Measurements from ENCODE around the gene ZNF677. TPM values are rescaled to one million over a fixed set of nuclear protein-coding genes. Genes with fewer than 3 reads are reported as not detected.
"Not testable (repeated sequence)": the region's sequence is repeated elsewhere in the genome, so short reads cannot be mapped to it uniquely, and the experiment has no call there.

ZNF677 gene
- total and polyA plus RNA-seq, 10 of the 15 experiments (the other 5 are each of a cell fraction or from before 2014, with no cell fraction given), result 0.07 to 0.68 (median 0.16) TPM; not detected in 6

- no peak overlapping the region for H3K4me2 ChIP-seq (ENCODE audit: control insufficient read depth, insufficient read depth)
- no peak for DNase-seq (ENCODE audit: low read depth, low spot score)
- ChIA-PET RAD21 (ENCODE audit: unreplicated experiment) (no interaction called here), SMC1A (ENCODE audit: uncharacterized antibody, unreplicated experiment) (no interaction called here), CTCF (no interaction called here), POLR2A (no interaction called here)
- no peak for FAIRE-seq
- no peak overlapping the region for H3K4me3 ChIP-seq
- no peak for ATAC-seq
- intact Hi-C loops (cut with micrococcal nuclease; ENCODE audit: unreplicated experiment) (no loop called here), in situ Hi-C loops (cut with MboI) (loop anchor here (10.0 kb wide), 2 partner anchors 835 to 1045 kb away; no protein-coding TSS in a partner anchor)
- WGBS (ENCODE audit: insufficient coverage, insufficient replicate concordance, low lambda C conversion rate, missing lambda C conversion rate), result 67% methylated on average over 3 of the region's 3 CpGs
- no peaks in the 10 kb centered on the region for H3K27me3 ChIP-seq (replicated peaks in 1 of 2; ENCODE audit: control insufficient read depth in 2 of 2, insufficient read depth in 2 of 2, low read length in 1 of 2)
- H4K20me1 ChIP-seq (ENCODE audit: control insufficient read depth, insufficient read depth), result no peaks in the 10 kb centered on the region
- no peak overlapping the region for H2AFZ ChIP-seq (ENCODE audit: control insufficient read depth, low read depth, low read length)
- no peak overlapping the region for H3K9ac ChIP-seq (ENCODE audit: control insufficient read depth, insufficient read depth, low read length)
- no peak overlapping the region for H3K27ac ChIP-seq (ENCODE audit: control insufficient read depth, insufficient read depth)
- no peaks in the 10 kb centered on the region for H3K4me1 ChIP-seq (ENCODE audit: control insufficient read depth, insufficient read depth, low read length)
- BruUV-seq (replicated peaks), result no TSS peak
- no peaks in the 10 kb centered on the region for H3K36me3 ChIP-seq (ENCODE audit: control insufficient read depth in 2 of 2, insufficient read depth in 2 of 2, low read length in 1 of 2)
- peaks cover 7% of the 10 kb centered on the region; the same call in 2 of the 3 replicates for H3K9me3 ChIP-seq (replicated peaks; ENCODE audit: control insufficient read depth, insufficient read depth, low read length)
- no peaks in the 10 kb centered on the region for H3K79me2 ChIP-seq (ENCODE audit: control insufficient read depth, insufficient read depth, low read length)
- TF ChIP-seq BRCA1 (IDR thresholded peaks at IDR 0.05; ENCODE audit: low read depth, low read length), result no peak
- TF ChIP-seq FOXM1 (IDR thresholded peaks at IDR 0.05; ENCODE audit: low read depth, low read length), result no peak
- no peak for TF ChIP-seq MEF2B (IDR thresholded peaks at IDR 0.05; ENCODE audit: partially characterized antibody, poor library complexity, severe bottlenecking)
- TF ChIP-seq RCOR1 (conservative IDR thresholded peaks at IDR 0.05; ENCODE audit: low read depth, low read length), result no peak
- no peak for TF ChIP-seq ZNF384 (IDR thresholded peaks at IDR 0.05; ENCODE audit: borderline replicate concordance, low read depth, low read length)
- no peak for TF ChIP-seq SREBF1 (IDR thresholded peaks at IDR 0.05; ENCODE audit: low read length)
- TF ChIP-seq EZH2 (IDR thresholded peaks at IDR 0.05; ENCODE audit: borderline replicate concordance, control insufficient read depth, low read depth, low read length), result no peak
- no peak for TF ChIP-seq CREB1 (IDR thresholded peaks at IDR 0.05; ENCODE audit: low read depth)
- no peak for TF ChIP-seq HCFC1 (IDR thresholded peaks at IDR 0.05; ENCODE audit: low read length)
These were observed 64.4 kb downstream of the ZNF677 start for GRCh38 chr19:53190253-53190652.

- H3K4me3 ChIP-seq; H3K79me2 ChIP-seq (ENCODE audit: control insufficient read depth, insufficient read depth, low read length); H4K20me1 ChIP-seq (ENCODE audit: control insufficient read depth, insufficient read depth); DNase-seq (ENCODE audit: low read depth, low spot score); H3K4me2 ChIP-seq (ENCODE audit: control insufficient read depth, insufficient read depth); FAIRE-seq; intact Hi-C loops (cut with micrococcal nuclease; ENCODE audit: unreplicated experiment); H3K27ac ChIP-seq (ENCODE audit: control insufficient read depth, insufficient read depth); CTCF ChIA-PET; RAD21 ChIA-PET (ENCODE audit: unreplicated experiment); ATAC-seq; H3K27me3 ChIP-seq (replicated peaks in 1 of 2; ENCODE audit: control insufficient read depth in 2 of 2, insufficient read depth in 2 of 2, low read length in 1 of 2); H3K4me1 ChIP-seq (ENCODE audit: control insufficient read depth, insufficient read depth, low read length); POLR2A ChIA-PET; BruUV-seq (replicated peaks); H3K9me3 ChIP-seq (replicated peaks; ENCODE audit: control insufficient read depth, insufficient read depth, low read length); H3K9ac ChIP-seq (ENCODE audit: control insufficient read depth, insufficient read depth, low read length); SMC1A ChIA-PET (ENCODE audit: uncharacterized antibody, unreplicated experiment); H2AFZ ChIP-seq (ENCODE audit: control insufficient read depth, low read depth, low read length); H3K36me3 ChIP-seq (ENCODE audit: control insufficient read depth in 2 of 2, insufficient read depth in 2 of 2, low read length in 1 of 2): not testable (repeated sequence)
- in situ Hi-C loops (cut with MboI), result loop anchor here (10.0 kb wide), 2 partner anchors 835 to 1045 kb away; no protein-coding TSS in a partner anchor
- WGBS (ENCODE audit: insufficient coverage, insufficient replicate concordance, low lambda C conversion rate, missing lambda C conversion rate), result 69% methylated on average over 5 of the region's 16 CpGs
These were observed 64.9 kb downstream of the ZNF677 start for GRCh38 chr19:53189691-53190198.

Other genes starting within 250 kb of the ZNF677 start
Only the 7 nearest of the 13 such genes appear.
- 0.06 TPM in 1 of 2 replicates, not detected in the other for gene ZNF415, start 122.0 kb downstream of the ZNF677 start, total RNA-seq (2014; rRNA removed)
- gene ZNF415, start 122.0 kb downstream of the ZNF677 start, total RNA-seq (2014; rRNA removed; fragmentation: Illumina TruSeq; extraction: Trizol), result 0.13 TPM in 1 of 2 replicates, not detected in the other
- gene ZNF415, start 122.0 kb downstream of the ZNF677 start, total RNA-seq (2021), result not detected in 2 replicates
- gene ZNF415, start 122.0 kb downstream of the ZNF677 start, polyA plus RNA-seq (2011; rRNA removed), result 0.03 TPM in 1 of 2 replicates, not detected in the other
- gene ZNF415, start 122.0 kb downstream of the ZNF677 start, polyA plus RNA-seq (2014; fragmentation: Illumina TruSeq; extraction: Trizol), result 0.04 TPM in 1 of 2 replicates, not detected in the other
- not detected for gene ZNF415, start 122.0 kb downstream of the ZNF677 start, polyA plus RNA-seq (2014; fragmentation: Nextera tagmentation; extraction: Ambion mirVana)
- gene ZNF415, start 122.0 kb downstream of the ZNF677 start, polyA plus RNA-seq (2014; rRNA removed), result not detected in 2 replicates
- not detected for gene ZNF415, start 122.0 kb downstream of the ZNF677 start, polyA plus RNA-seq (2016; fragmentation: Nextera tagmentation; extraction: Ambion mirVana)
- 1.8 and 2.5 TPM in 2 replicates for gene ZNF347, start 95.8 kb downstream of the ZNF677 start, total RNA-seq (2014; rRNA removed)
- 3.3 and 3.5 TPM in 2 replicates for gene ZNF347, start 95.8 kb downstream of the ZNF677 start, total RNA-seq (2014; rRNA removed; fragmentation: Illumina TruSeq; extraction: Trizol)
- gene ZNF347, start 95.8 kb downstream of the ZNF677 start, total RNA-seq (2021), result 2.7 and 3.4 TPM in 2 replicates
- 0.75 and 0.84 TPM in 2 replicates for gene ZNF347, start 95.8 kb downstream of the ZNF677 start, polyA plus RNA-seq (2011; rRNA removed)
- 1.6 and 1.9 TPM in 2 replicates for gene ZNF347, start 95.8 kb downstream of the ZNF677 start, polyA plus RNA-seq (2014; fragmentation: Illumina TruSeq; extraction: Trizol)
- gene ZNF347, start 95.8 kb downstream of the ZNF677 start, polyA plus RNA-seq (2014; fragmentation: Nextera tagmentation; extraction: Ambion mirVana), result 1 to 10 TPM in 1 of 2 experiments, under 1 TPM in 1; 0.61 to 2.0 TPM
- 1.0 and 2.9 TPM in 2 replicates for gene ZNF347, start 95.8 kb downstream of the ZNF677 start, polyA plus RNA-seq (2014; rRNA removed)
- gene ZNF347, start 95.8 kb downstream of the ZNF677 start, polyA plus RNA-seq (2016; fragmentation: Nextera tagmentation; extraction: Ambion mirVana), result 1 to 10 TPM; 1.1 to 1.6 TPM
- gene ZNF665, start 61.5 kb downstream of the ZNF677 start, total RNA-seq (2014; rRNA removed), result 0.65 and 0.96 TPM in 2 replicates
- 2.5 and 3.0 TPM in 2 replicates for gene ZNF665, start 61.5 kb downstream of the ZNF677 start, total RNA-seq (2014; rRNA removed; fragmentation: Illumina TruSeq; extraction: Trizol)
- 1.3 and 1.4 TPM in 2 replicates for gene ZNF665, start 61.5 kb downstream of the ZNF677 start, total RNA-seq (2021)
- 0.06 and 0.20 TPM in 2 replicates for gene ZNF665, start 61.5 kb downstream of the ZNF677 start, polyA plus RNA-seq (2011; rRNA removed)
- 2.6 and 3.0 TPM in 2 replicates for gene ZNF665, start 61.5 kb downstream of the ZNF677 start, polyA plus RNA-seq (2014; fragmentation: Illumina TruSeq; extraction: Trizol)
- 1 to 10 TPM; 1.5 to 2.0 TPM for gene ZNF665, start 61.5 kb downstream of the ZNF677 start, polyA plus RNA-seq (2014; fragmentation: Nextera tagmentation; extraction: Ambion mirVana)
- 0.88 and 0.98 TPM in 2 replicates for gene ZNF665, start 61.5 kb downstream of the ZNF677 start, polyA plus RNA-seq (2014; rRNA removed)
- 1 to 10 TPM; 1.3 to 1.5 TPM for gene ZNF665, start 61.5 kb downstream of the ZNF677 start, polyA plus RNA-seq (2016; fragmentation: Nextera tagmentation; extraction: Ambion mirVana)
- not detected in 2 replicates for gene VN1R2, start 3.4 kb upstream of the ZNF677 start, total RNA-seq (2014; rRNA removed)
- gene VN1R2, start 3.4 kb upstream of the ZNF677 start, total RNA-seq (2014; rRNA removed; fragmentation: Illumina TruSeq; extraction: Trizol), result not detected in 2 replicates
- not detected in 2 replicates for gene VN1R2, start 3.4 kb upstream of the ZNF677 start, total RNA-seq (2021)
- gene VN1R2, start 3.4 kb upstream of the ZNF677 start, polyA plus RNA-seq (2011; rRNA removed), result not detected in 2 replicates
- not detected in 2 replicates for gene VN1R2, start 3.4 kb upstream of the ZNF677 start, polyA plus RNA-seq (2014; fragmentation: Illumina TruSeq; extraction: Trizol)
- not detected for gene VN1R2, start 3.4 kb upstream of the ZNF677 start, polyA plus RNA-seq (2014; fragmentation: Nextera tagmentation; extraction: Ambion mirVana)
- gene VN1R2, start 3.4 kb upstream of the ZNF677 start, polyA plus RNA-seq (2014; rRNA removed), result not detected in 2 replicates
- gene VN1R2, start 3.4 kb upstream of the ZNF677 start, polyA plus RNA-seq (2016; fragmentation: Nextera tagmentation; extraction: Ambion mirVana), result not detected
- not detected in 2 replicates for gene VN1R4, start 12.8 kb upstream of the ZNF677 start, total RNA-seq (2014; rRNA removed)
- gene VN1R4, start 12.8 kb upstream of the ZNF677 start, total RNA-seq (2014; rRNA removed; fragmentation: Illumina TruSeq; extraction: Trizol), result not detected in 2 replicates
- gene VN1R4, start 12.8 kb upstream of the ZNF677 start, total RNA-seq (2021), result not detected in 2 replicates
- not detected in 2 replicates for gene VN1R4, start 12.8 kb upstream of the ZNF677 start, polyA plus RNA-seq (2011; rRNA removed)
- gene VN1R4, start 12.8 kb upstream of the ZNF677 start, polyA plus RNA-seq (2014; fragmentation: Illumina TruSeq; extraction: Trizol), result not detected in 2 replicates
- gene VN1R4, start 12.8 kb upstream of the ZNF677 start, polyA plus RNA-seq (2014; fragmentation: Nextera tagmentation; extraction: Ambion mirVana), result not detected
- not detected in 2 replicates for gene VN1R4, start 12.8 kb upstream of the ZNF677 start, polyA plus RNA-seq (2014; rRNA removed)
- not detected for gene VN1R4, start 12.8 kb upstream of the ZNF677 start, polyA plus RNA-seq (2016; fragmentation: Nextera tagmentation; extraction: Ambion mirVana)
- 4.1 and 5.2 TPM in 2 replicates for gene ZNF845, start 78.9 kb upstream of the ZNF677 start, total RNA-seq (2014; rRNA removed)
- 7.6 and 8.2 TPM in 2 replicates for gene ZNF845, start 78.9 kb upstream of the ZNF677 start, total RNA-seq (2014; rRNA removed; fragmentation: Illumina TruSeq; extraction: Trizol)
- gene ZNF845, start 78.9 kb upstream of the ZNF677 start, total RNA-seq (2021), result 3.6 and 4.2 TPM in 2 replicates
- gene ZNF845, start 78.9 kb upstream of the ZNF677 start, polyA plus RNA-seq (2011; rRNA removed), result 6.0 and 10.7 TPM in 2 replicates
- 4.2 and 4.3 TPM in 2 replicates for gene ZNF845, start 78.9 kb upstream of the ZNF677 start, polyA plus RNA-seq (2014; fragmentation: Illumina TruSeq; extraction: Trizol)
- under 1 TPM; 0.58 to 0.66 TPM for gene ZNF845, start 78.9 kb upstream of the ZNF677 start, polyA plus RNA-seq (2014; fragmentation: Nextera tagmentation; extraction: Ambion mirVana)
- 1.6 and 2.3 TPM in 2 replicates for gene ZNF845, start 78.9 kb upstream of the ZNF677 start, polyA plus RNA-seq (2014; rRNA removed)
- gene ZNF845, start 78.9 kb upstream of the ZNF677 start, polyA plus RNA-seq (2016; fragmentation: Nextera tagmentation; extraction: Ambion mirVana), result 1 to 10 TPM; 3.7 to 4.1 TPM
- 12.4 and 14.6 TPM in 2 replicates for gene ZNF525, start 110.8 kb upstream of the ZNF677 start, total RNA-seq (2014; rRNA removed)
- gene ZNF525, start 110.8 kb upstream of the ZNF677 start, total RNA-seq (2014; rRNA removed; fragmentation: Illumina TruSeq; extraction: Trizol), result 18.1 and 18.9 TPM in 2 replicates
- gene ZNF525, start 110.8 kb upstream of the ZNF677 start, total RNA-seq (2021), result 11.9 and 14.1 TPM in 2 replicates
- gene ZNF525, start 110.8 kb upstream of the ZNF677 start, polyA plus RNA-seq (2011; rRNA removed), result 25.8 and 50.6 TPM in 2 replicates
- 11.2 and 21.1 TPM in 2 replicates for gene ZNF525, start 110.8 kb upstream of the ZNF677 start, polyA plus RNA-seq (2014; fragmentation: Illumina TruSeq; extraction: Trizol)
- 1 to 10 TPM; 3.0 to 4.0 TPM for gene ZNF525, start 110.8 kb upstream of the ZNF677 start, polyA plus RNA-seq (2014; fragmentation: Nextera tagmentation; extraction: Ambion mirVana)
- 7.6 TPM in 2 replicates for gene ZNF525, start 110.8 kb upstream of the ZNF677 start, polyA plus RNA-seq (2014; rRNA removed)
- gene ZNF525, start 110.8 kb upstream of the ZNF677 start, polyA plus RNA-seq (2016; fragmentation: Nextera tagmentation; extraction: Ambion mirVana), result 1 to 10 TPM; 7.1 TPM